Stomach (tissue), 9 donors: ENCODE results near the gene SLC16A14. TPM values are rescaled to one million over a fixed set of nuclear protein-coding genes. Genes with fewer than 3 reads are reported as not detected.

Source experiments
- DNase-seq, 2 donors: peaks; one replicate each; pipeline versions ENCODE4 v3.0.0 to v3.0.0-alpha.2; 2013 to 2019
- H3K27ac ChIP-seq, 5 donors: fragments of 200-600 bp in 4 of 5; sonication (generic) in 4 of 5; one replicate each; pipeline ENCODE4 v1.5.1; 2013 to 2019; ENCODE audit warnings: mild to moderate bottlenecking in 1 of 5, moderate library complexity in 1 of 5
- H3K27me3 ChIP-seq, 3 donors: fragments of 200-600 bp; sonication (generic); one replicate each; pipeline ENCODE4 v1.5.1; 2017 to 2019; ENCODE audit warnings: mixed run types in 1 of 3
- H3K36me3 ChIP-seq, 4 donors: fragments of 200-600 bp; sonication (generic); 1 replicate in 3 of 4; 2 replicates in 1 of 4; pipeline ENCODE4 v1.5.1; 2016 to 2019
- H3K4me1 ChIP-seq, 4 donors: fragments of 200-600 bp; sonication (generic); one replicate each; pipeline ENCODE4 v1.5.1; 2016 to 2019
- H3K4me3 ChIP-seq, 4 donors: fragments of 200-600 bp; sonication (generic) in 3 of 4; one replicate each; pipeline ENCODE4 v1.5.1; 2016 to 2019; ENCODE audit warnings: mild to moderate bottlenecking in 1 of 4
- H3K9me3 ChIP-seq, 4 donors: fragments of 200-600 bp; sonication (generic); one replicate each; pipeline ENCODE4 v1.5.1; 2016 to 2019
- EP300 ChIP-seq: sonication (generic); formaldehyde crosslinking; IDR thresholded peaks from one replicate; pipeline ENCODE4 v1.6.1; 2017; ENCODE audit warnings: antibody characterized with exemption
- POLR2A ChIP-seq, 4 donors: fragments of 450-650 bp; IDR thresholded peaks; one replicate each; pipeline ENCODE4 v1.6.1; 2016; ENCODE audit warnings: antibody characterized with exemption in 4 of 4, control low read depth in 2 of 4, mild to moderate bottlenecking in 1 of 4, moderate library complexity in 1 of 4
- POLR2AphosphoS5 ChIP-seq, 3 donors: sonication (generic); formaldehyde crosslinking; IDR thresholded peaks; one replicate each; pipeline ENCODE4 v1.6.1; 2016; ENCODE audit warnings: antibody characterized with exemption in 3 of 3
- WGBS, 5 donors: extraction: QIAGEN DNeasy Blood & Tissue Kit in 3 of 5; methylation state at CpG; one replicate each; pipeline versions ENCODE4 v1.1.5 to v1.1.7; 2013 to 2018; 5-methylcytosine and 5-hydroxymethylcytosine counted together
- intact Hi-C: fragments of 100-400 bp; cut with DNase I; formaldehyde crosslinking; loops from one replicate; pipeline ENCODE4 v1.15.1; 2023; ENCODE audit warnings: low total_unique reads
- polyA plus RNA-seq, 3 donors: library from polyadenylated mRNA; stranded (reverse); fragments of 200-250 nt; gene quantifications; one replicate each; pipeline ENCODE4 v1.2.3, GENCODE V29; 2013
- total RNA-seq, 5 donors: library from RNA; depleted of rRNA; stranded (reverse); fragments of >200 nt; gene quantifications; one replicate each; pipeline versions ENCODE4 v1.1.0 to v1.2.3, GENCODE V29; 2014 to 2016
- TF ChIP-seq, protein P1 (sequence below), 7 experiments: fragments of 450-650 bp in 4 of 7; fragments of 200-600 bp in 3 of 7; sonication (generic) in 3 of 7; IDR thresholded peaks; one replicate each; pipeline ENCODE4 v1.5.1; 2016 to 2019; ENCODE audit warnings: antibody characterized with exemption in 7 of 7, control low read depth in 2 of 7, mild to moderate bottlenecking in 1 of 7
- donor health status: healthy with polysubstance abuse.
- donor health status: Bipolar disorder and iron deficiency.
- donor health status: healthy.

Gene SLC16A14
- total and polyA plus RNA-seq, 8 donors, result 0.31 to 5.7 (median 1.0) TPM; not detected in 2

DNA sequence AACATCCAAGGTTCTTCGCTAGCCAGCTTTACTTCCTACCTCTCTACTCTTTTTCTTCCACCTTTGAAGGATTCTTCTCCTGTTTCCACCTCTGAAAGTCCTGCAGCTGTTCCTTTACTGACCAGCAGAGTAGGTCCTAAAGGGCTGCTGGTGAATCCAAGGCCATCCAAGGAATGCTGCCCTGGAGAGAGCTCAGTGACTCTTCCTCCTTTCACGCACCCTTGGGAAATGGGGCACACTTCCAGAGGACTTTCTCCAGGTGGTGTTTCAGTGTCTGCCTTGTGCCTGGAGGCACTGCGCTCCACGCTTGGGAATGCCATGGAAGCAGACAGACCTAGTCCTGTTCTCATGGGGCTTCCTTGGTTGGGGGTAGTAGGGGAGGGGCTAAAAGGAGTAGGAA, 45.4 kb downstream of the SLC16A14 start:
- intact Hi-C loops, result no loop called here
- DNase-seq, result no peak
- no peaks in the 10 kb centered on the region for H3K27me3 ChIP-seq
- H3K9me3 ChIP-seq, result no peaks in the 10 kb centered on the region
- 93 to 97% (median 96%) methylated on average over 4 of the region's 4 CpGs for WGBS, 5 donors
- H3K4me3 ChIP-seq, result no peak overlapping the region
- no peaks in the 10 kb centered on the region for H3K36me3 ChIP-seq
- no peaks in the 10 kb centered on the region for H3K4me1 ChIP-seq
- TF ChIP-seq POLR2A (IDR thresholded peaks at IDR 0.05), result no peak
- H3K27ac ChIP-seq, result no peak overlapping the region

- H3K27ac ChIP-seq, result no peak overlapping the region
- no peak for TF ChIP-seq POLR2A (IDR thresholded peaks at IDR 0.05)
- TF ChIP-seq, protein P1, sequence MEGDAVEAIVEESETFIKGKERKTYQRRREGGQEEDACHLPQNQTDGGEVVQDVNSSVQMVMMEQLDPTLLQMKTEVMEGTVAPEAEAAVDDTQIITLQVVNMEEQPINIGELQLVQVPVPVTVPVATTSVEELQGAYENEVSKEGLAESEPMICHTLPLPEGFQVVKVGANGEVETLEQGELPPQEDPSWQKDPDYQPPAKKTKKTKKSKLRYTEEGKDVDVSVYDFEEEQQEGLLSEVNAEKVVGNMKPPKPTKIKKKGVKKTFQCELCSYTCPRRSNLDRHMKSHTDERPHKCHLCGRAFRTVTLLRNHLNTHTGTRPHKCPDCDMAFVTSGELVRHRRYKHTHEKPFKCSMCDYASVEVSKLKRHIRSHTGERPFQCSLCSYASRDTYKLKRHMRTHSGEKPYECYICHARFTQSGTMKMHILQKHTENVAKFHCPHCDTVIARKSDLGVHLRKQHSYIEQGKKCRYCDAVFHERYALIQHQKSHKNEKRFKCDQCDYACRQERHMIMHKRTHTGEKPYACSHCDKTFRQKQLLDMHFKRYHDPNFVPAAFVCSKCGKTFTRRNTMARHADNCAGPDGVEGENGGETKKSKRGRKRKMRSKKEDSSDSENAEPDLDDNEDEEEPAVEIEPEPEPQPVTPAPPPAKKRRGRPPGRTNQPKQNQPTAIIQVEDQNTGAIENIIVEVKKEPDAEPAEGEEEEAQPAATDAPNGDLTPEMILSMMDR (IDR thresholded peaks at IDR 0.05), result no peak
- TF ChIP-seq EP300, result no peak
- TF ChIP-seq POLR2AphosphoS5 (IDR thresholded peaks at IDR 0.05), result no peak
- WGBS, 5 donors, result 75 to 81% (median 77%) methylated on average over 3 of the region's 3 CpGs
- no peaks in the 10 kb centered on the region for H3K27me3 ChIP-seq
- H3K4me1 ChIP-seq, result no peaks in the 10 kb centered on the region
- no peaks in the 10 kb centered on the region for H3K9me3 ChIP-seq
- H3K4me3 ChIP-seq, result no peak overlapping the region
- intact Hi-C loops, result no loop called here
- no peaks in the 10 kb centered on the region for H3K36me3 ChIP-seq
- no peak for DNase-seq
These were observed 49.0 kb downstream of the SLC16A14 start for GRCh38 chr2:230019742-230020141.

DNA sequence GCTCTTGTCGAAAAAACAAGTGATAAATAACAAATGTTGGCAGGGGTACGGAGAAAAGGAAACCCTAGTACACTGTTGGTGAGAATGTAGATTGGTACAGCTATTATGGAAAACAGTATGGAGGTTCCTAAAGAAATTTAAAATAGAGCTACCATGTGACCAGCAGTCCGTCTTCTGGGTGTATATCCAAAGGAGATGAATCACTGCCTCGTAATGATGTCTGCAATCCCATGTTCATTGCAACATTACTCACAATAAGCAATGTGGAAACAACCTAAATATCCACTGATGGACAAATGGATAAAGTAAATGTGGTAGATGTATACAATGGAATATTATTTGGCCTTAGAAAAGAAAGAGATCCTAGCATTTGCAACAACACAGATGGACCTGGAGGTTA, 50.6 kb downstream of the SLC16A14 start:
- H3K36me3 ChIP-seq, result no peaks in the 10 kb centered on the region
- H3K27ac ChIP-seq, result no peak overlapping the region
- intact Hi-C loops, result no loop called here
- H3K4me1 ChIP-seq, result no peaks in the 10 kb centered on the region
- H3K4me3 ChIP-seq, result no peak overlapping the region
- no peak for TF ChIP-seq POLR2AphosphoS5 (IDR thresholded peaks at IDR 0.05)
- no peak for TF ChIP-seq POLR2A (IDR thresholded peaks at IDR 0.05)
- no peak for TF ChIP-seq EP300
- TF ChIP-seq, protein P1 (IDR thresholded peaks at IDR 0.05), result no peak
- WGBS, 5 donors, result 85 to 93% (median 88%) methylated on average over 4 of the region's 4 CpGs
- no peaks in the 10 kb centered on the region for H3K9me3 ChIP-seq
- H3K27me3 ChIP-seq, result no peaks in the 10 kb centered on the region
- no peak for DNase-seq

- TF ChIP-seq POLR2AphosphoS5 (IDR thresholded peaks at IDR 0.05) (no peak), POLR2A (IDR thresholded peaks at IDR 0.05) (no peak), EP300 (no peak)
- TF ChIP-seq, protein P1 (IDR thresholded peaks at IDR 0.05), result no peak
- no peaks in the 10 kb centered on the region for H3K4me1 ChIP-seq
- no peaks in the 10 kb centered on the region for H3K36me3 ChIP-seq
- intact Hi-C loops, result no loop called here
- DNase-seq, result no peak
- no peak overlapping the region for H3K27ac ChIP-seq
- no peaks in the 10 kb centered on the region for H3K27me3 ChIP-seq
- no peaks in the 10 kb centered on the region for H3K9me3 ChIP-seq
- no peak overlapping the region for H3K4me3 ChIP-seq
These were observed 51.9 kb downstream of the SLC16A14 start for GRCh38 chr2:230016844-230017243.

GRCh38 chr2:230012267-230012884, 56.3 kb downstream of the SLC16A14 start:
- Histone ChIP-seq H3K4me1 (peaks cover 0 to 12% (median 4%) of the 10 kb centered on the region in 4 donors), H3K27ac (no peak overlapping the region), H3K27me3 (no peaks in the 10 kb centered on the region), H3K36me3 (no peaks in the 10 kb centered on the region), H3K4me3 (no peak overlapping the region), H3K9me3 (no peaks in the 10 kb centered on the region)
- WGBS, 5 donors, result 85 to 93% (median 88%) methylated on average over 10 of the region's 10 CpGs
- intact Hi-C loops, result no loop called here
- no peak for TF ChIP-seq POLR2AphosphoS5 (IDR thresholded peaks at IDR 0.05)
- TF ChIP-seq POLR2A (IDR thresholded peaks at IDR 0.05), result no peak
- no peak for TF ChIP-seq EP300
- TF ChIP-seq, protein P1 (IDR thresholded peaks at IDR 0.05), result no peak
- DNase-seq, result no peak
